ENCODE results near the gene SLC4A9. TPM values are rescaled to one million over a fixed set of nuclear protein-coding genes. Genes with fewer than 3 reads are reported as not detected.

Gene SLC4A9
- total RNA-seq, 1 donor from 2014 or later: 0.23 TPM

GRCh38 chr5:140382866-140383265, 22.9 kb downstream of the SLC4A9 start:
- H3K4me3 ChIP-seq: no peak overlapping the region
- no peak for TF ChIP-seq CTCF (IDR thresholded peaks at IDR 0.05)
- no peaks in the 10 kb centered on the region for H3K27me3 ChIP-seq
- no peaks in the 10 kb centered on the region for H3K36me3 ChIP-seq
- no peaks in the 10 kb centered on the region for H3K4me1 ChIP-seq
- DNase-seq (no peak), ATAC-seq (no peak)
- H3K27ac ChIP-seq: no peak overlapping the region
- H3K9me3 ChIP-seq: no peaks in the 10 kb centered on the region
- intact Hi-C loops (cut with DNase I): no loop called here

DNA sequence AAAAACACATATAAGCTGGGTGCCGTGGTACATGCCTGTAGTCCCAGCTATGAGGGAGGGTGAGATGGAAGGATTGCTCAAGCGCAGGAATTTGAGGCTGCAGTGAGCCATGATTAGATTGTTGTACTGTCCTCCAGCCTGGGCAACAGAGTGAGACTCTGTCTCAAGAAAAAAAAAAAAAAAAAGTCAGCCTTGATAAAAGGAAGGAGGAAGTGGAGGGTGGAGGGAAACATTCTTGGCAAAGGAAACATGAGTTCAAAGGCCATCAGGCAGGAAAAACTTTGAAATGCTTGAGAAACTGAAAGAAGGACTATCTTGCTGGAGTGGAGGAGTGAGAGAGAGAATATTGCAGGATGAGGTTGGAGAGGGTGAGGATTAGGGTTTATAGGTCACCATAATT, 23.3 kb downstream of the SLC4A9 start:
- DNase-seq (no peak), ATAC-seq (no peak)
- intact Hi-C loops (cut with DNase I): no loop called here
- Histone ChIP-seq H3K4me3 (no peak overlapping the region), H3K27me3 (no peaks in the 10 kb centered on the region), H3K27ac (no peak overlapping the region), H3K4me1 (no peaks in the 10 kb centered on the region), H3K9me3 (no peaks in the 10 kb centered on the region), H3K36me3 (no peaks in the 10 kb centered on the region)
- TF ChIP-seq CTCF (IDR thresholded peaks at IDR 0.05): no peak

GRCh38 chr5:140388052-140388451, 28.1 kb downstream of the SLC4A9 start:
- H3K4me3 ChIP-seq: no peak overlapping the region
- intact Hi-C loops (cut with DNase I): no loop called here
- ATAC-seq (no peak), DNase-seq (no peak)
- H3K27me3 ChIP-seq: no peaks in the 10 kb centered on the region
- H3K36me3 ChIP-seq: no peaks in the 10 kb centered on the region
- no peaks in the 10 kb centered on the region for H3K9me3 ChIP-seq
- no peaks in the 10 kb centered on the region for H3K4me1 ChIP-seq
- TF ChIP-seq CTCF (IDR thresholded peaks at IDR 0.05): no peak
- H3K27ac ChIP-seq: no peak overlapping the region

- Histone ChIP-seq H3K27ac (no peak overlapping the region), H3K36me3 (no peaks in the 10 kb centered on the region), H3K4me3 (no peak overlapping the region), H3K4me1 (no peaks in the 10 kb centered on the region), H3K9me3 (no peaks in the 10 kb centered on the region), H3K27me3 (no peaks in the 10 kb centered on the region)
- intact Hi-C loops (cut with DNase I): no loop called here
- DNase-seq: no peak
- peak; percentile 75 for ATAC-seq
- TF ChIP-seq CTCF (IDR thresholded peaks at IDR 0.05): no peak
Measured at GRCh38 chr5:140391312-140391711, 31.3 kb downstream of the SLC4A9 start.

DNA sequence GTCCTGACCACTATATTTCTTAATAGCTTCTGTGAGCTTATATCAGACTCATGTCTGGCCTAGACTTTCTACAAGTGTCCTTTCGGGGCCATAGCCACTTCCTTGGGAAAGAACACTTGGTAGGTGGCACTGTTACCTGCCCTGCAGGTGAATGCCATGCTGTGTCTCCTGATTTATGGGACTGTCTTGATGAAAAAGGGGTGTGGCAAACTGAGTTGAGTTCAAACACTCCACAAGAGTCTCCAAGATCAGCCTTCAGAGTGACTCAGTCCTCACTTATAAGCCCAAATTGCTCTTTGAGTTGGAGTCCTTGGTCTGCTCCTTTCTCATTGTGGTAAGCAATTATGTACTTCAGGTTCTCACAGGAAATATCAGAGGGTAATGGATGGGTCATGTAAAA, 31.7 kb downstream of the SLC4A9 start:
- no peaks in the 10 kb centered on the region for H3K9me3 ChIP-seq
- no peak for TF ChIP-seq CTCF (IDR thresholded peaks at IDR 0.05)
- no peaks in the 10 kb centered on the region for H3K4me1 ChIP-seq
- ATAC-seq (peak; percentile 79), DNase-seq (no peak)
- no peaks in the 10 kb centered on the region for H3K36me3 ChIP-seq
- H3K4me3 ChIP-seq: no peak overlapping the region
- no peaks in the 10 kb centered on the region for H3K27me3 ChIP-seq
- no peak overlapping the region for H3K27ac ChIP-seq
- intact Hi-C loops (cut with DNase I): no loop called here

DNA sequence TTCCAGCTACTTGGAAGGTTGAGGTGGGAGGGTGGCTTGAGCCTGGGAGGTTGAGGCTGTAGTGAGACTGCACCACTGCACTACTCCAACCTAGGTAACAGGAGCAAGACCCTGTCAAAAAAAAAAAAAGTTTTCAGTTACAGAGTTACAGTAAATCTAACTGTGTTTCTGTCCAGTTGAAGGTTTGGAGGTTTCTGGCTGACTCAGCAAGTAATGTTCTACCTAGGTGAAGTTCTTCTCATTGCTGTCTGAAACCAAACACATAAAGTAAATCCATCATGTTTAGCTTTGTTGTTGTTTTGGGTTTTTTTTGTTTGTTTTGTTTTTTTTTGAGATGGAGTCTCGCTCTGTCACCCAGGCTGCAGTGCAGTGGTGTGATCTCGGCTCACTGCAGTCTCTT, 33.7 kb downstream of the SLC4A9 start:
- no peak overlapping the region for H3K27ac ChIP-seq
- H3K36me3 ChIP-seq: no peaks in the 10 kb centered on the region
- no peaks in the 10 kb centered on the region for H3K9me3 ChIP-seq
- ATAC-seq: no peak
- no peak overlapping the region for H3K4me3 ChIP-seq
- DNase-seq: no peak
- TF ChIP-seq CTCF (IDR thresholded peaks at IDR 0.05): no peak
- intact Hi-C loops (cut with DNase I): no loop called here
- H3K4me1 ChIP-seq: no peaks in the 10 kb centered on the region
- no peaks in the 10 kb centered on the region for H3K27me3 ChIP-seq
